GM23248 (cell line): ENCODE results near the gene TTI1. TPM values are rescaled to one million over a fixed set of nuclear protein-coding genes. Genes with fewer than 3 reads are reported as not detected.

Experiments
- DNase-seq: peaks from one replicate; pipeline ENCODE4 v3.0.0-alpha.2; 2015
- H2AFZ ChIP-seq: fragments of 200-600 bp; sonication (generic); 2 replicates; pipeline ENCODE4 v1.6.1; 2016; ENCODE audit warnings: antibody characterized with exemption
- H3F3A ChIP-seq: fragments of 200-600 bp; sonication (generic); 2 replicates; pipeline ENCODE4 v1.6.1; 2016; ENCODE audit warnings: mild to moderate bottlenecking, antibody characterized with exemption, mixed run types; ENCODE audit not compliant: insufficient read depth
- H3K27ac ChIP-seq: fragments of 200-600 bp; sonication (generic); 2 replicates; pipeline ENCODE4 v1.5.1; 2016; ENCODE audit warnings: mild to moderate bottlenecking
- H3K27me3 ChIP-seq: fragments of 200-600 bp; sonication (generic); replicated peaks from 2 replicates; pipeline ENCODE4 v1.6.1; 2016; ENCODE audit warnings: mild to moderate bottlenecking; ENCODE audit not compliant: insufficient read depth
- H3K36me3 ChIP-seq: fragments of 200-600 bp; sonication (generic); 2 replicates; pipeline ENCODE4 v1.6.1; 2016; ENCODE audit warnings: low read depth, mild to moderate bottlenecking
- H3K4me1 ChIP-seq: fragments of 200-600 bp; sonication (generic); 2 replicates; pipeline ENCODE4 v1.6.1; 2016; ENCODE audit warnings: mild to moderate bottlenecking; ENCODE audit not compliant: insufficient read depth
- H3K4me2 ChIP-seq: fragments of 200-600 bp; sonication (generic); one replicate; pipeline ENCODE4 v1.6.1; 2016; ENCODE audit warnings: mild to moderate bottlenecking; ENCODE audit not compliant: unreplicated experiment
- H3K4me3 ChIP-seq: fragments of 200-600 bp; sonication (generic); 2 replicates; pipeline ENCODE4 v1.5.1; 2016; ENCODE audit warnings: mild to moderate bottlenecking
- H3K79me2 ChIP-seq: fragments of 200-600 bp; sonication (generic); 2 replicates; pipeline ENCODE4 v1.6.1; 2016; ENCODE audit warnings: mild to moderate bottlenecking; ENCODE audit not compliant: insufficient read depth
- H3K9ac ChIP-seq: fragments of 200-600 bp; sonication (generic); 2 replicates; pipeline ENCODE4 v1.6.1; 2016; ENCODE audit warnings: mild to moderate bottlenecking
- H3K9me2 ChIP-seq: fragments of 200-600 bp; sonication (generic); 2 replicates; pipeline ENCODE4 v1.6.1; 2016; ENCODE audit warnings: mixed run types, mild to moderate bottlenecking, moderate library complexity; ENCODE audit not compliant: insufficient read depth
- H3K9me3 ChIP-seq: fragments of 200-600 bp; sonication (generic); one replicate; pipeline ENCODE4 v1.6.1; 2017; ENCODE audit warnings: low read depth
- H4K20me1 ChIP-seq: fragments of 200-600 bp; sonication (generic); 2 replicates; pipeline ENCODE4 v1.6.0; 2016; ENCODE audit not compliant: insufficient read depth
- EZH2 ChIP-seq: fragments of 200-600 bp; sonication (generic); IDR thresholded peaks from 2 replicates; pipeline ENCODE4 v1.6.1; 2018; ENCODE audit warnings: antibody characterized with exemption, mild to moderate bottlenecking; ENCODE audit not compliant: insufficient read depth, poor library complexity, severe bottlenecking
- EZH2phosphoT487 ChIP-seq: fragments of 200-600 bp; sonication (generic); IDR thresholded peaks from 2 replicates; pipeline ENCODE4 v1.6.1; 2018; ENCODE audit warnings: antibody characterized with exemption, moderate library complexity, mild to moderate bottlenecking, low read depth; ENCODE audit not compliant: insufficient read depth
- WGBS, 2 experiments: methylation state at CpG; one replicate each; pipeline ENCODE4 v1.1.6; 2015 to 2017; ENCODE audit warnings: low lambda C conversion rate in 2 of 2, low coverage in 1 of 2; ENCODE audit errors: missing lambda C conversion rate in 2 of 2; 5-methylcytosine and 5-hydroxymethylcytosine counted together
- in situ Hi-C: fragments of 300-500 bp; cut with MboI; formaldehyde crosslinking; loops from 2 replicates; pipeline ENCODE4 v1.15.0; 2020
- polyA plus RNA-seq: library from polyadenylated mRNA; unstranded; fragments of >200 nt; fragmentation: Nextera tagmentation; extraction: Ambion mirVana; gene quantifications from 2 replicates; pipeline ENCODE4 v1.2.1, GENCODE V29; 2016
- total RNA-seq: library from RNA; depleted of rRNA; stranded (reverse); fragments of >200 nt; shearing (Covaris generic); gene quantifications from 2 replicates; pipeline ENCODE4 v1.2.3, GENCODE V29; 2014

Gene TTI1
- total and polyA plus RNA-seq, 2 experiments from 2014 or later = 12.1 to 12.2 TPM

DNA sequence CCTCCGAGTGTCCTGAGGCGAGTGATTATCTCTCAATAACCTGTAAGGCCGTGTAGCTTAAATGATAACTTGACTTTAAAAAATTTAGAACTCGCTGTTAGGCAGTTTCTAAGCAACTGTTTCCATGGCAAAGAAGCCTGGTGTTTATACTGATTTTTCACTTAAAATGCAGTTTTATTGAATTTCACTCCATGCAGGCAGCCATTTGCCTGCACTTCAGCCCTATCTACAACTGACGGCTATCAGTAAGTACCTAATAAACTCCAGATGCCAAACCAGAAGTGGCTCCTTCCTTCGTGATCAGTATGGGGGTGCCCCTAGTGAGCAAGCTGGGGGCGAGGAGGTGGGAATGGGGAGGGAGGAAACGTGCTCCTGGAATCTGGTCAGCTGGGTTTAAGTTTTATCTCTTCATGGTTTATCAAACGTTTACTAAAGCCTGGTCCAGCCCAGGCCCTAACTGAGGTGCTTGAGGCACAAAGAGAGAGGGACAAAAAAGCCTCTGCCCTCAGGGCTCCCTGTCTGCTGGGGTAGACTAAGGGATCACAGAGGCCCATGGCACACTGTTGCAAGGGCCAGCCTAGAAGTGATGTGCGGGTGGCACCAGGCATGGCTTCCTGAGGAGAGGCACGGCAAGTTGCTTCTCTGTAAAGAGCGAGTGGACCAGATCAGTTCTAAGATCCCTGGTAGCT lies 45.5 kb downstream of the TTI1 start:
- Histone ChIP-seq H3K27me3 (no peaks in the 10 kb centered on the region), H3K27ac (no peak overlapping the region), H3K9ac (no peak overlapping the region), H3K4me2 (no peak overlapping the region), H3F3A (peaks cover 16% of the 10 kb centered on the region; the same call in 1 of the 2 replicates), H4K20me1 (no peaks in the 10 kb centered on the region), H3K36me3 (0 out of 2 replicates have a peak, but pooled peaks cover 6% of the 10 kb centered on the region), H3K79me2 (no peaks in the 10 kb centered on the region), H3K9me2 (no peaks in the 10 kb centered on the region), H3K4me1 (peaks cover 22% of the 10 kb centered on the region), H3K9me3 (no peaks in the 10 kb centered on the region), H3K4me3 (no peak overlapping the region), H2AFZ (no peak overlapping the region)
- in situ Hi-C loops = loop anchor here (25.0 kb wide), 1 partner anchor 725 kb away; the partner anchor contains the start of gene GHRH
- no peak for DNase-seq
- WGBS, 2 experiments = 92 to 93% methylated on average over 12 of the region's 12 CpGs
- no peak for TF ChIP-seq EZH2
- TF ChIP-seq EZH2phosphoT487 = no peak

DNA sequence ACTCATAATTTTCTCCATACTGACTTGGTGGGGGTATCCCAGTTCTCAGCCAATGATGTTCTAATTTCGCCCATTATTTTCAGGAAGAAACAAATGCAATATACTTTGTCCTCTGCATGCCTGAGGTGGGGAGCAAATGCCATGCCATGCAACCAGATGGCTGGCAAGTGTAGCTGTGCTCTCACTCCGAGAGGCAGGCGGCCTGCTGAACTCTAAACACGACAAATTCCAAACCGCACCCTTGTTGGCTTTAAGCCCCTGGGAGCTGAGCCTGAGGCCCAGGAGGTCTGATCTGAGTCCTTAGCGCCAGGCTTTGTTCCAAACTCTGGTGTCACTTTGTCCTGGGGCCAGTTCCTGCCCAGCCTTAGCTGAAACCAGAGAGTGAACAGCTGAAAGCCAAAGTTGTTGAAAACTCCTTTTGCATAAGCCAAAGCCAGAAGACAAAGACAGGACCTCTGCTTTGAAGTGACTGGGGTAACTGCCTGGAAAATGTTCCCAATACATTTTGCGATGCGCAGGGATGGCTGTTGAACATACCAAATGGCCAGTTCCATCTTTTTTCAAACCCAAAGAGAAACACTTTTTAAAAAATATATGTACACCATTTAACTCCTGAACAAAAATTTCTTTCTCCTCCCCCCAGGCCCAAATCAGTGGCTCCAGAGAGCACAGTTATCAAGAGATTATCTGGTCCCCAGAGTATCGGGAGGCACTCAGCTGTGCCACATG lies 46.2 kb downstream of the TTI1 start:
- no peak for TF ChIP-seq EZH2phosphoT487
- no peak for TF ChIP-seq EZH2
- no peak overlapping the region for H3K4me2 ChIP-seq
- peaks cover 16% of the 10 kb centered on the region; the same call in 1 of the 2 replicates for H3F3A ChIP-seq
- no peaks in the 10 kb centered on the region for H4K20me1 ChIP-seq
- peak; percentile 44 for DNase-seq
- no peak overlapping the region for H3K9ac ChIP-seq
- in situ Hi-C loops = loop anchor here (25.0 kb wide), 1 partner anchor 725 kb away; the partner anchor contains the start of gene GHRH
- no peaks in the 10 kb centered on the region for H3K9me2 ChIP-seq
- H3K27ac ChIP-seq = no peak overlapping the region
- 69 to 79% methylated on average over 9 of the region's 9 CpGs for WGBS, 2 experiments
- no peak overlapping the region for H3K4me3 ChIP-seq
- H3K9me3 ChIP-seq = no peaks in the 10 kb centered on the region
- no peak overlapping the region for H2AFZ ChIP-seq
- no peaks in the 10 kb centered on the region for H3K27me3 ChIP-seq
- peaks cover 17% of the 10 kb centered on the region for H3K4me1 ChIP-seq
- 0 out of 2 replicates have a peak, but pooled peaks cover 6% of the 10 kb centered on the region for H3K36me3 ChIP-seq
- H3K79me2 ChIP-seq = no peaks in the 10 kb centered on the region

DNA sequence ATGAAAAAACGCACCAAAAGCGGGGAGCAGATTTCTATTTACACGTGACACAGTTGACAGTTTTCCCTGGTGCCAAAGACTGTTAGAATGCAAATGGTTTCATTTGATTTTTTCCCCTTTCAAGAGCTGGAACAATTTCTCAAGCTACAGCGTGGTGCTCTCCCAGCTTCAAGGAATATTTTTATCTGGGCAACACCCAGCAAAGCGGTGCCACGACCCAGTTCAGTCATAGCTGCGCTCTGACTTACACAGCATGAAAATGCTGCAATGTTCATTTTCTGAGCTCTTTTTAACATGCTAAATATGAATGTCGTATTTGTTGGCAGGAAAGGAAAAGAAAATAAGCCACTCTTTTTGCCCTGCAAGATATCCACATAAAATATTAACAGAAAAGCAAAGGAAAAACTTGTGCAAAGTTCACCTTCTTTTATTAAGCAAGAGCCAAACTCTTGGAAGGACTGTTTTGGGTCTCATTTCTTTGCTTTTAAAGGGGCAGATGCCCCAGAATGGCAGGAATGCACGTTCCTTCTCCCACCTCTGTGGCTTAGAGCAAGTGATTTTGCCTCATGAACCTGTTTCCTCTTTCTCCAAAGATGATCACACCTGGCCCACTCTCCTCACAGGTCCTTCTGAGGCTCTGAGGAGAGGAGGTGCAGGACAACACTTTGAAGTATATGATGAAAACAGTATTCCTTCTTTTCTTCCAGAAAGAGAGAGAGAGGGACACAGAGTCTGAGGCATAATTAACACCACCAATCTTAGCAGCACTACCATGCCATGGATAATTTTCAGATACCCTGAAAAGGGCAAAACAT lies 47.0 kb downstream of the TTI1 start:
- no peak overlapping the region for H2AFZ ChIP-seq
- no peak overlapping the region for H3K4me2 ChIP-seq
- H3K36me3 ChIP-seq = 0 out of 2 replicates have a peak, but pooled peaks cover 6% of the 10 kb centered on the region
- WGBS, 2 experiments = 70 to 72% methylated on average over 9 of the region's 9 CpGs
- H3K27ac ChIP-seq = no peak overlapping the region
- in situ Hi-C loops = loop anchor here (25.0 kb wide), 1 partner anchor 724 kb away; the partner anchor contains the start of gene GHRH
- H3K4me1 ChIP-seq = peaks cover 15% of the 10 kb centered on the region
- H3F3A ChIP-seq = peaks cover 9% of the 10 kb centered on the region; the same call in 1 of the 2 replicates
- no peaks in the 10 kb centered on the region for H3K9me2 ChIP-seq
- H4K20me1 ChIP-seq = no peaks in the 10 kb centered on the region
- TF ChIP-seq EZH2phosphoT487 = no peak
- no peak for TF ChIP-seq EZH2
- H3K9ac ChIP-seq = no peak overlapping the region
- no peaks in the 10 kb centered on the region for H3K9me3 ChIP-seq
- no peaks in the 10 kb centered on the region for H3K79me2 ChIP-seq
- no peaks in the 10 kb centered on the region for H3K27me3 ChIP-seq
- DNase-seq = no peak
- H3K4me3 ChIP-seq = no peak overlapping the region
